Hepatocyte (in vitro differentiated cells): ENCODE measurements around the gene FOXB2. TPM values are rescaled to one million over a fixed set of nuclear protein-coding genes. Genes with fewer than 3 reads are reported as not detected.
"Not testable (repeated sequence)": the region's sequence is repeated elsewhere in the genome, so short reads cannot be mapped to it uniquely, and the experiment has no call there.

Experiments used
- DNase-seq: peaks from one replicate; pipeline ENCODE4 v3.0.0-alpha.2; 2016; ENCODE audit warnings: low spot score
- H2AFZ ChIP-seq: fragments of 200-600 bp; sonication (generic); 2 replicates; pipeline ENCODE4 v1.6.0; 2016; ENCODE audit warnings: antibody characterized with exemption, mild to moderate bottlenecking
- H3K27ac ChIP-seq: fragments of 200-600 bp; sonication (generic); 2 replicates; pipeline ENCODE4 v1.5.1; 2016; ENCODE audit warnings: mild to moderate bottlenecking
- H3K27me3 ChIP-seq: fragments of 200-600 bp; sonication (generic); 2 replicates; pipeline ENCODE4 v1.6.1; 2016
- H3K36me3 ChIP-seq: fragments of 200-600 bp; sonication (generic); replicated peaks from 2 replicates; pipeline ENCODE4 v1.5.1; 2016; ENCODE audit warnings: low read depth; ENCODE audit not compliant: insufficient read depth
- H3K4me1 ChIP-seq: fragments of 200-600 bp; sonication (generic); 2 replicates; pipeline ENCODE4 v1.5.1; 2016; ENCODE audit warnings: mild to moderate bottlenecking, moderate library complexity; ENCODE audit not compliant: insufficient read depth
- H3K4me2 ChIP-seq: fragments of 200-600 bp; sonication (generic); 2 replicates; pipeline ENCODE4 v1.6.0; 2016
- H3K4me3 ChIP-seq: fragments of 200-600 bp; sonication (generic); 2 replicates; pipeline ENCODE4 v1.5.1; 2016; ENCODE audit warnings: mild to moderate bottlenecking
- H3K79me2 ChIP-seq: fragments of 200-600 bp; sonication (generic); 2 replicates; pipeline ENCODE4 v1.6.0; 2017; ENCODE audit warnings: mild to moderate bottlenecking
- H3K9me2 ChIP-seq: fragments of 200-600 bp; sonication (generic); replicated peaks from 2 replicates; pipeline ENCODE4 v1.6.0; 2017; ENCODE audit warnings: mild to moderate bottlenecking; ENCODE audit not compliant: insufficient read depth
- H3K9me3 ChIP-seq: fragments of 200-600 bp; sonication (generic); 2 replicates; pipeline ENCODE4 v1.5.1; 2016; ENCODE audit warnings: low read depth, mild to moderate bottlenecking
- H4K20me1 ChIP-seq: fragments of 200-600 bp; sonication (generic); 2 replicates; pipeline ENCODE4 v1.6.0; 2016; ENCODE audit warnings: mild to moderate bottlenecking; ENCODE audit not compliant: insufficient read depth, poor library complexity, severe bottlenecking
- EZH2 ChIP-seq: fragments of 200-600 bp; sonication (generic); IDR thresholded peaks from 2 replicates; pipeline ENCODE4 v1.6.1; 2016; ENCODE audit warnings: antibody characterized with exemption, mild to moderate bottlenecking, borderline replicate concordance
- EZH2phosphoT487 ChIP-seq: fragments of 200-600 bp; sonication (generic); IDR thresholded peaks from one replicate; pipeline ENCODE4 v1.6.1; 2018; ENCODE audit warnings: antibody characterized with exemption, mild to moderate bottlenecking, low read depth, moderate library complexity; ENCODE audit not compliant: unreplicated experiment, severe bottlenecking
- WGBS: methylation state at CpG from one replicate; pipeline ENCODE4 v1.1.6; 2016; ENCODE audit warnings: low lambda C conversion rate; ENCODE audit errors: missing lambda C conversion rate; 5-methylcytosine and 5-hydroxymethylcytosine counted together
- polyA plus RNA-seq: library from polyadenylated mRNA; unstranded; fragments of >200 nt; fragmentation: Nextera tagmentation; extraction: Ambion mirVana; gene quantifications from 2 replicates; pipeline ENCODE4 v1.2.1, GENCODE V29; 2016
- total RNA-seq: library from RNA; depleted of rRNA; stranded (reverse); fragments of >200 nt; gene quantifications from 2 replicates; pipeline ENCODE4 v1.2.3, GENCODE V29; 2014
- TF ChIP-seq, protein P1 (sequence below): fragments of 200-600 bp; sonication (generic); IDR thresholded peaks from 2 replicates; pipeline ENCODE4 v1.5.1; 2016; ENCODE audit warnings: antibody characterized with exemption, mild to moderate bottlenecking; ENCODE audit not compliant: poor library complexity

FOXB2 gene
- total RNA-seq: not detected in 2 replicates
- polyA plus RNA-seq: not detected in 2 replicates

GRCh38 chr9:77019236-77019925 lies at the start of gene FOXB2:
FOXB2 (plus strand) TSS chr9:77019655; CDS start chr9:77019655, 0 bp downstream.
- WGBS: 2% methylated on average over 51 of the region's 51 CpGs
- Histone ChIP-seq H3K9me2 (no peaks in the 10 kb centered on the region), H3K9me3 (no peaks in the 10 kb centered on the region), H3K36me3 (no peaks in the 10 kb centered on the region), H3K4me3 (no peak within 1 kb of the TSS), H3K27ac (no peak within 1 kb of the TSS), H3K4me2 (peak within 1 kb of the TSS; percentile 80), H3K27me3 (peaks cover 96% of the 10 kb centered on the region), H3K79me2 (no peaks in the 10 kb centered on the region), H3K4me1 (peaks cover 18% of the 10 kb centered on the region), H4K20me1 (no peaks in the 10 kb centered on the region), H2AFZ (peak within 1 kb of the TSS; percentile 66)
- TF ChIP-seq EZH2: peak; percentile 99
- TF ChIP-seq, protein P1, sequence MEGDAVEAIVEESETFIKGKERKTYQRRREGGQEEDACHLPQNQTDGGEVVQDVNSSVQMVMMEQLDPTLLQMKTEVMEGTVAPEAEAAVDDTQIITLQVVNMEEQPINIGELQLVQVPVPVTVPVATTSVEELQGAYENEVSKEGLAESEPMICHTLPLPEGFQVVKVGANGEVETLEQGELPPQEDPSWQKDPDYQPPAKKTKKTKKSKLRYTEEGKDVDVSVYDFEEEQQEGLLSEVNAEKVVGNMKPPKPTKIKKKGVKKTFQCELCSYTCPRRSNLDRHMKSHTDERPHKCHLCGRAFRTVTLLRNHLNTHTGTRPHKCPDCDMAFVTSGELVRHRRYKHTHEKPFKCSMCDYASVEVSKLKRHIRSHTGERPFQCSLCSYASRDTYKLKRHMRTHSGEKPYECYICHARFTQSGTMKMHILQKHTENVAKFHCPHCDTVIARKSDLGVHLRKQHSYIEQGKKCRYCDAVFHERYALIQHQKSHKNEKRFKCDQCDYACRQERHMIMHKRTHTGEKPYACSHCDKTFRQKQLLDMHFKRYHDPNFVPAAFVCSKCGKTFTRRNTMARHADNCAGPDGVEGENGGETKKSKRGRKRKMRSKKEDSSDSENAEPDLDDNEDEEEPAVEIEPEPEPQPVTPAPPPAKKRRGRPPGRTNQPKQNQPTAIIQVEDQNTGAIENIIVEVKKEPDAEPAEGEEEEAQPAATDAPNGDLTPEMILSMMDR: no peak
- peak; percentile 76 for TF ChIP-seq EZH2phosphoT487
- DNase-seq: no peak

GRCh38 chr9:76969716-76970115 lies 49.7 kb upstream of the FOXB2 start:
- no peak overlapping the region for H2AFZ ChIP-seq

GRCh38 chr9:76978831-76979230 lies 40.6 kb upstream of the FOXB2 start:
- H3K36me3 ChIP-seq, H3K27me3 ChIP-seq, H3K27ac ChIP-seq, H2AFZ ChIP-seq, H3K4me3 ChIP-seq, H3K79me2 ChIP-seq, H4K20me1 ChIP-seq, H3K4me2 ChIP-seq, H3K9me2 ChIP-seq, H3K9me3 ChIP-seq, H3K4me1 ChIP-seq, DNase-seq: not testable (repeated sequence)
- WGBS: 91% methylated on average over 9 of the region's 9 CpGs

More at GRCh38 chr9:76969716-76970115, 49.7 kb upstream of the FOXB2 start:
- 94% methylated on average over 1 of the region's 1 CpG for WGBS
- Histone ChIP-seq H3K9me2 (no peaks in the 10 kb centered on the region), H4K20me1 (no peaks in the 10 kb centered on the region), H3K27ac (no peak overlapping the region), H3K36me3 (no peaks in the 10 kb centered on the region), H3K9me3 (no peaks in the 10 kb centered on the region), H3K79me2 (no peaks in the 10 kb centered on the region), H3K27me3 (no peaks in the 10 kb centered on the region), H3K4me2 (no peak overlapping the region), H3K4me1 (no peaks in the 10 kb centered on the region), H3K4me3 (no peak overlapping the region)
- no peak for TF ChIP-seq EZH2
- DNase-seq: no peak

- 44% methylated on average over 1 of the region's 1 CpG for WGBS
- Histone ChIP-seq H3K27ac (no peak overlapping the region), H3K9me2 (no peaks in the 10 kb centered on the region), H3K27me3 (peaks cover 9% of the 10 kb centered on the region), H3K4me3 (no peak overlapping the region), H4K20me1 (no peaks in the 10 kb centered on the region), H3K9me3 (no peaks in the 10 kb centered on the region), H3K4me2 (no peak overlapping the region), H3K79me2 (no peaks in the 10 kb centered on the region), H3K36me3 (no peaks in the 10 kb centered on the region), H3K4me1 (no peaks in the 10 kb centered on the region), H2AFZ (no peak overlapping the region)
- DNase-seq: no peak
- TF ChIP-seq, protein P1: no peak
- TF ChIP-seq EZH2phosphoT487 (no peak), EZH2 (no peak)
Measured at GRCh38 chr9:76980566-76980965, 38.9 kb upstream of the FOXB2 start.
